DND-41 (cell line): Measurements from ENCODE around the gene HSPA2.

Experiments
- ATAC-seq: fragments of 200-7000 bp; cut with Tn5 transposase; 3 replicates; pipeline ENCODE4 v1.9.1; 2021; ENCODE audit warnings: low read depth; ENCODE audit not compliant: insufficient read depth
- DNase-seq: peaks from one replicate; pipeline ENCODE4 v3.0.0-alpha.2; 2020
- H2AFZ ChIP-seq: 2 replicates; pipeline ENCODE4 v1.6.0; 2012; ENCODE audit warnings: low read depth, low read length
- H3K27ac ChIP-seq: 2 replicates; pipeline ENCODE4 v1.5.1; 2012; ENCODE audit warnings: low read length, inconsistent platforms
- H3K27me3 ChIP-seq: fragments of 200-600 bp; sonication (generic); 2 replicates; pipeline ENCODE4 v1.6.0; 2012; ENCODE audit warnings: low read length, mild to moderate bottlenecking, inconsistent platforms; ENCODE audit not compliant: insufficient read depth, poor library complexity
- H3K36me3 ChIP-seq: 2 replicates; pipeline ENCODE4 v1.5.1; 2012; ENCODE audit warnings: low read length, inconsistent platforms; ENCODE audit not compliant: insufficient read depth
- H3K4me1 ChIP-seq: 2 replicates; pipeline ENCODE4 v1.5.1; 2012; ENCODE audit warnings: mild to moderate bottlenecking, low read length; ENCODE audit not compliant: insufficient read depth
- H3K4me2 ChIP-seq: 2 replicates; pipeline ENCODE4 v1.6.0; 2012; ENCODE audit warnings: mild to moderate bottlenecking, moderate library complexity, low read length, inconsistent platforms; ENCODE audit not compliant: insufficient read depth
- H3K4me3 ChIP-seq, 2 experiments: fragments of 200-600 bp in 1 of 2; shearing (Covaris generic) in 1 of 2; 2 replicates each; pipeline ENCODE4 v1.5.1; 2012 to 2016; ENCODE audit warnings: inconsistent platforms in 2 of 2, low read length in 2 of 2, mild to moderate bottlenecking in 2 of 2, low read depth in 1 of 2, moderate library complexity in 1 of 2
- H3K79me2 ChIP-seq: 2 replicates; pipeline ENCODE4 v1.6.0; 2012; ENCODE audit warnings: low read length, inconsistent platforms; ENCODE audit not compliant: insufficient read depth
- H3K9ac ChIP-seq: 2 replicates; pipeline ENCODE4 v1.6.0; 2012; ENCODE audit warnings: low read depth, mild to moderate bottlenecking, inconsistent platforms, low read length, moderate library complexity
- H3K9me3 ChIP-seq: 2 replicates; pipeline ENCODE4 v1.5.1; 2012; ENCODE audit warnings: low read length, moderate library complexity, mild to moderate bottlenecking, inconsistent platforms; ENCODE audit not compliant: insufficient read depth, severe bottlenecking
- H4K20me1 ChIP-seq: 2 replicates; pipeline ENCODE4 v1.6.0; 2012; ENCODE audit warnings: low read length; ENCODE audit not compliant: insufficient read depth
- CTCF ChIP-seq: IDR thresholded peaks from 2 replicates; pipeline ENCODE4 v1.5.1; 2012; ENCODE audit warnings: borderline replicate concordance, low read length, moderate library complexity, mild to moderate bottlenecking; ENCODE audit not compliant: poor library complexity, severe bottlenecking; ENCODE audit errors: extremely low read depth
- EZH2 ChIP-seq: IDR thresholded peaks from 3 replicates; pipeline ENCODE4 v1.6.1; 2012; ENCODE audit warnings: borderline replicate concordance, low read depth, mild to moderate bottlenecking, moderate library complexity, low read length, inconsistent platforms; ENCODE audit not compliant: severe bottlenecking

The HSPA2 gene

GRCh38 chr14:64572386-64573104, 32.0 kb downstream of the HSPA2 start:
- H3K27ac ChIP-seq: no peak overlapping the region
- no peaks in the 10 kb centered on the region for H3K79me2 ChIP-seq
- TF ChIP-seq EZH2 (no peak), CTCF (no peak)
- H3K4me2 ChIP-seq: no peak overlapping the region
- no peaks in the 10 kb centered on the region for H3K4me1 ChIP-seq
- H4K20me1 ChIP-seq: no peaks in the 10 kb centered on the region
- no peaks in the 10 kb centered on the region for H3K9me3 ChIP-seq
- H3K27me3 ChIP-seq: no peaks in the 10 kb centered on the region
- no peak for ATAC-seq
- H3K36me3 ChIP-seq: no peaks in the 10 kb centered on the region
- DNase-seq: no peak
- H3K9ac ChIP-seq: no peak overlapping the region
- H3K4me3 ChIP-seq: no peak overlapping the region
- no peak overlapping the region for H2AFZ ChIP-seq

- no peak overlapping the region for H2AFZ ChIP-seq
- no peak overlapping the region for H3K4me3 ChIP-seq
- no peak for TF ChIP-seq CTCF
- no peak for TF ChIP-seq EZH2
- no peak overlapping the region for H3K4me2 ChIP-seq
- H3K79me2 ChIP-seq: no peaks in the 10 kb centered on the region
- DNase-seq: no peak
- H3K27me3 ChIP-seq: no peaks in the 10 kb centered on the region
- H3K36me3 ChIP-seq: no peaks in the 10 kb centered on the region
- no peak for ATAC-seq
- no peak overlapping the region for H3K9ac ChIP-seq
- no peaks in the 10 kb centered on the region for H4K20me1 ChIP-seq
- no peaks in the 10 kb centered on the region for H3K9me3 ChIP-seq
- no peak overlapping the region for H3K27ac ChIP-seq
- H3K4me1 ChIP-seq: no peaks in the 10 kb centered on the region
Measured at GRCh38 chr14:64573109-64573508, 32.6 kb downstream of the HSPA2 start.

GRCh38 chr14:64574371-64575107, 34.0 kb downstream of the HSPA2 start:
- no peak overlapping the region for H3K4me2 ChIP-seq
- TF ChIP-seq CTCF (no peak), EZH2 (no peak)
- no peak overlapping the region for H3K4me3 ChIP-seq
- H3K27me3 ChIP-seq: no peaks in the 10 kb centered on the region
- ATAC-seq: no peak
- no peak for DNase-seq
- no peaks in the 10 kb centered on the region for H3K9me3 ChIP-seq
- no peak overlapping the region for H3K27ac ChIP-seq
- H3K79me2 ChIP-seq: no peaks in the 10 kb centered on the region
- no peaks in the 10 kb centered on the region for H4K20me1 ChIP-seq
- H3K36me3 ChIP-seq: no peaks in the 10 kb centered on the region
- H3K9ac ChIP-seq: no peak overlapping the region
- no peak overlapping the region for H2AFZ ChIP-seq
- H3K4me1 ChIP-seq: no peaks in the 10 kb centered on the region
